22Rv1 (cell line): Measurements from ENCODE around the gene VTI1A.

Experiments
- ZFX ChIP-seq: fragments of 450-650 bp; IDR thresholded peaks from 2 replicates; pipeline ENCODE4 v1.6.1; 2017; ENCODE audit warnings: antibody characterized with exemption, borderline replicate concordance
- TF ChIP-seq, protein P1 (sequence below): fragments of 450-650 bp; IDR thresholded peaks from 2 replicates; pipeline ENCODE4 v1.5.1; 2017; ENCODE audit warnings: mild to moderate bottlenecking

DNA sequence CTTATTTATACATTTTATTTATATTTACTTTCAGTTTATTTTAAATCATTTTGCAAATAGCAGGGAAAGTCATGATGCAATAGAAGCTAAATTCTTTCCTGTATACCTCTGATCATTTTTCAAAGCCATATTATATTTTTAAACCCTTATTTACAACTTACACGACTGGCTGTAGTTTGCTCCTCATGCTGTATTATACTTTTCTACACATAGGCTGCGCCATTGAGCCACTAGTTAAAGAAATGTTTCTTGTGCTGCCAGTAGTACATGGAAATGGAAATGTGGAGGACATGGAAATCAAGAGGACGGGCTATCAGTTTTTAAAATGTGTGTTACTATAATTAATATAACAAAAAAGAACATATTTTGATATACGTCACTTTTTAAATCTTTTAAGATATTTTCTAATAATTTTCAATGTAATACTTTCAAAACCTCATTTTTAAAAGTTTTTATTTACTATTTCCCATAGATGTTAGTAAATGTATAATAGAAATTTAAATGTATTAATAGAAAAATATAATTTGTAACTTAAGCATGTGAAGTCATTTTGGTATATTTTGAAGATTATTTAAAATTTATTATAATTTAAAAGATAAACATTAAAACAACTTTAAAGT is 118.5 kb downstream of the VTI1A start:
- TF ChIP-seq, protein P1, sequence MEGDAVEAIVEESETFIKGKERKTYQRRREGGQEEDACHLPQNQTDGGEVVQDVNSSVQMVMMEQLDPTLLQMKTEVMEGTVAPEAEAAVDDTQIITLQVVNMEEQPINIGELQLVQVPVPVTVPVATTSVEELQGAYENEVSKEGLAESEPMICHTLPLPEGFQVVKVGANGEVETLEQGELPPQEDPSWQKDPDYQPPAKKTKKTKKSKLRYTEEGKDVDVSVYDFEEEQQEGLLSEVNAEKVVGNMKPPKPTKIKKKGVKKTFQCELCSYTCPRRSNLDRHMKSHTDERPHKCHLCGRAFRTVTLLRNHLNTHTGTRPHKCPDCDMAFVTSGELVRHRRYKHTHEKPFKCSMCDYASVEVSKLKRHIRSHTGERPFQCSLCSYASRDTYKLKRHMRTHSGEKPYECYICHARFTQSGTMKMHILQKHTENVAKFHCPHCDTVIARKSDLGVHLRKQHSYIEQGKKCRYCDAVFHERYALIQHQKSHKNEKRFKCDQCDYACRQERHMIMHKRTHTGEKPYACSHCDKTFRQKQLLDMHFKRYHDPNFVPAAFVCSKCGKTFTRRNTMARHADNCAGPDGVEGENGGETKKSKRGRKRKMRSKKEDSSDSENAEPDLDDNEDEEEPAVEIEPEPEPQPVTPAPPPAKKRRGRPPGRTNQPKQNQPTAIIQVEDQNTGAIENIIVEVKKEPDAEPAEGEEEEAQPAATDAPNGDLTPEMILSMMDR, result peak; percentile 90
- TF ChIP-seq ZFX, result no peak
